ENCODE measurements around the gene QKI.
"Not testable (repeated sequence)": the region's sequence is repeated elsewhere in the genome, so short reads cannot be mapped to it uniquely, and the experiment has no call there.

The QKI gene

GRCh38 chr6:163437466-163437865, 22.9 kb downstream of the QKI start:
- Histone ChIP-seq H3K4me1 (ENCODE audit: control insufficient read depth in 1 of 2, insufficient read depth in 2 of 2, low read length in 2 of 2) (no peaks in the 10 kb centered on the region), H3K4me3 (ENCODE audit: low read depth in 1 of 2, low read length in 2 of 2) (no peak overlapping the region), H3K9ac (ENCODE audit: low read depth in 1 of 2, low read length in 2 of 2) (no peak overlapping the region), H3K9me3 (ENCODE audit: control insufficient read depth in 1 of 2, low read length in 2 of 2) (no peaks in the 10 kb centered on the region), H3K36me3 (ENCODE audit: control insufficient read depth in 1 of 2, insufficient read depth in 2 of 2, low read length in 2 of 2) (no peaks in the 10 kb centered on the region), H3K27ac (ENCODE audit: low read depth, low read length) (no peak overlapping the region), H3K27me3 (ENCODE audit: control insufficient read depth in 1 of 2, insufficient read depth in 2 of 2, low read length in 2 of 2) (peaks cover 0 to 4% of the 10 kb centered on the region in 2 donors)

- Histone ChIP-seq H3K27ac (ENCODE audit: low read depth, low read length) (no peak overlapping the region), H3K36me3 (ENCODE audit: control insufficient read depth in 1 of 2, insufficient read depth in 2 of 2, low read length in 2 of 2) (no peaks in the 10 kb centered on the region), H3K27me3 (ENCODE audit: control insufficient read depth in 1 of 2, insufficient read depth in 2 of 2, low read length in 2 of 2) (peaks cover 0 to 4% of the 10 kb centered on the region in 2 donors), H3K4me1 (ENCODE audit: control insufficient read depth in 1 of 2, insufficient read depth in 2 of 2, low read length in 2 of 2) (no peaks in the 10 kb centered on the region), H3K4me3 (ENCODE audit: low read depth in 1 of 2, low read length in 2 of 2) (no peak overlapping the region), H3K9ac (ENCODE audit: low read depth in 1 of 2, low read length in 2 of 2) (no peak overlapping the region), H3K9me3 (ENCODE audit: control insufficient read depth in 1 of 2, low read length in 2 of 2) (no peaks in the 10 kb centered on the region)
Observed at GRCh38 chr6:163438298-163438939, 23.9 kb downstream of the QKI start.

GRCh38 chr6:163438940-163439335, 24.4 kb downstream of the QKI start:
- Histone ChIP-seq H3K27me3 (ENCODE audit: control insufficient read depth in 1 of 2, insufficient read depth in 2 of 2, low read length in 2 of 2) (peaks cover 0 to 4% of the 10 kb centered on the region in 2 donors), H3K4me1 (ENCODE audit: control insufficient read depth in 1 of 2, insufficient read depth in 2 of 2, low read length in 2 of 2) (no peaks in the 10 kb centered on the region), H3K9ac (ENCODE audit: low read depth in 1 of 2, low read length in 2 of 2) (no peak overlapping the region), H3K9me3 (ENCODE audit: control insufficient read depth in 1 of 2, low read length in 2 of 2) (no peaks in the 10 kb centered on the region), H3K27ac (ENCODE audit: low read depth, low read length) (no peak overlapping the region), H3K36me3 (ENCODE audit: control insufficient read depth in 1 of 2, insufficient read depth in 2 of 2, low read length in 2 of 2) (no peaks in the 10 kb centered on the region), H3K4me3 (ENCODE audit: low read depth in 1 of 2, low read length in 2 of 2) (no peak overlapping the region)

DNA sequence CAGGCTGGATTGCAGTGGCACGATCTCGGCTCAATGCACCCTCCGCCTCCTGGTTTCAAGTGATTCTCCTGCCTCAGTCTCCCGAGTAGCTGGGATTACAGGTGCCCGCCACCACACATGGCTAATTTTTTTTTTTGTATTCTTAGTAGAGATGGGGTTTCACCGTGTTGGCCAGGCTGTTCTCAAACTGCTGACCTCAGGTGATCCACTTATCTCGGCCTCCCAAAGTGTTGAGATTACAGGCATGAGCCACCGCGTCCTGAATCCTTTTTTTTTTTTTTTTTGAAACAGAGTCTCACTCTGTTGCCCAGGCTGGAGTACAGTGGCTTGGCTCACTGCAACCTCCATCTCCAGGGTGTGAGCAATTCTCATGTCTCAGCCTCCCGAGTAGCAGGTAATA, 24.9 kb downstream of the QKI start:
- H3K4me1 ChIP-seq (ENCODE audit: control insufficient read depth in 1 of 2, insufficient read depth in 2 of 2, low read length in 2 of 2); H3K27me3 ChIP-seq (ENCODE audit: control insufficient read depth in 1 of 2, insufficient read depth in 2 of 2, low read length in 2 of 2); H3K9me3 ChIP-seq (ENCODE audit: control insufficient read depth in 1 of 2, low read length in 2 of 2); H3K9ac ChIP-seq (ENCODE audit: low read depth in 1 of 2, low read length in 2 of 2); H3K4me3 ChIP-seq (ENCODE audit: low read depth in 1 of 2, low read length in 2 of 2); H3K27ac ChIP-seq (ENCODE audit: low read depth, low read length); H3K36me3 ChIP-seq (ENCODE audit: control insufficient read depth in 1 of 2, insufficient read depth in 2 of 2, low read length in 2 of 2): not testable (repeated sequence)

- no peak overlapping the region for H3K9ac ChIP-seq (ENCODE audit: low read depth in 1 of 2, low read length in 2 of 2)
- no peaks in the 10 kb centered on the region for H3K4me1 ChIP-seq (ENCODE audit: control insufficient read depth in 1 of 2, insufficient read depth in 2 of 2, low read length in 2 of 2)
- H3K36me3 ChIP-seq (ENCODE audit: control insufficient read depth in 1 of 2, insufficient read depth in 2 of 2, low read length in 2 of 2) = no peaks in the 10 kb centered on the region
- no peaks in the 10 kb centered on the region for H3K9me3 ChIP-seq (ENCODE audit: control insufficient read depth in 1 of 2, low read length in 2 of 2)
- no peak overlapping the region for H3K4me3 ChIP-seq (ENCODE audit: low read depth in 1 of 2, low read length in 2 of 2)
- H3K27ac ChIP-seq (ENCODE audit: low read depth, low read length) = no peak overlapping the region
- H3K27me3 ChIP-seq (ENCODE audit: control insufficient read depth in 1 of 2, insufficient read depth in 2 of 2, low read length in 2 of 2) = peaks cover 0 to 4% of the 10 kb centered on the region in 2 donors
Observed at GRCh38 chr6:163439997-163440396, 25.5 kb downstream of the QKI start.

DNA sequence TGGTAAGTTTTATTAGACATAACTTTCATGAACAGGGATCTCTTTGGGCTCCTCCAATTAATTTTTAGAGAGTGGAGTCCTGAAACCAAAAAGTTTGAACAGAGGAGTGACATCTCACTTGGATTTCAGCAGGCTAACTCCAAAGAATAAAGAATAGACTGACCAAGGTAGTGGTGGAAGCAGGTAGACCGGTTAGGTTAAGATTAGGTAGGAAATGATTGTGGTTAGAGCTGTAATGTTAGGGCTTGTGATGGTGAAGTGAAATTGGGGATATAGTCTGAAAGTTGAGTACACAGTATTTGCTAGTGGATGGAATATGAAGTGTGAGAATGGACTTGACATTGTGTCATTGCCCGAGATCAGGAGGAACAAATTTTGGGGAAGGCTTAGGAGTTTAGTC, 27.8 kb downstream of the QKI start:
- Histone ChIP-seq H3K27me3 (ENCODE audit: control insufficient read depth in 1 of 2, insufficient read depth in 2 of 2, low read length in 2 of 2) (peaks cover 0 to 4% of the 10 kb centered on the region in 2 donors), H3K4me3 (ENCODE audit: low read depth in 1 of 2, low read length in 2 of 2) (no peak overlapping the region), H3K27ac (ENCODE audit: low read depth, low read length) (no peak overlapping the region), H3K9ac (ENCODE audit: low read depth in 1 of 2, low read length in 2 of 2) (no peak overlapping the region), H3K4me1 (ENCODE audit: control insufficient read depth in 1 of 2, insufficient read depth in 2 of 2, low read length in 2 of 2) (no peaks in the 10 kb centered on the region), H3K36me3 (ENCODE audit: control insufficient read depth in 1 of 2, insufficient read depth in 2 of 2, low read length in 2 of 2) (no peaks in the 10 kb centered on the region), H3K9me3 (ENCODE audit: control insufficient read depth in 1 of 2, low read length in 2 of 2) (no peaks in the 10 kb centered on the region)

DNA sequence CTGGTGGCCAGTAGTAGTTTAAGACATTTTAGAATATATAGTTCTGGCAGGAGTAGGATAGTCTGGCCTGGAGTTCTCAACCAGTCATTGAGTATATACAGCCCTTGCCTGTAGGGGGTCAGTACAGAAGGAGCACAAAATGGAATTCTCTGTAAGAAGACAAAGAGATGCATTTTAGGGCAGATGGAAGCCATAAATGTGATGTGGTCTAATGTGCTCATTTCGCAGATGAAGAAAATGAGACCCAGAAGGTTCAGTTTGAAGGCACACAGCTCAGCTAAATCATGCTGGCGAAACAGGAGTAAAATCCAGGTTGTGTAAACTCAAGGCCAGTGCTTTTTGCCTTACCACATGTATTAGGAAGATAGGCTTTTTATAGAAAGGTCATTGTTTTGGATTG, 29.6 kb downstream of the QKI start:
- H3K9me3 ChIP-seq (ENCODE audit: control insufficient read depth in 1 of 2, low read length in 2 of 2) = no peaks in the 10 kb centered on the region
- H3K9ac ChIP-seq (ENCODE audit: low read depth in 1 of 2, low read length in 2 of 2) = no peak overlapping the region
- no peaks in the 10 kb centered on the region for H3K4me1 ChIP-seq (ENCODE audit: control insufficient read depth in 1 of 2, insufficient read depth in 2 of 2, low read length in 2 of 2)
- peaks cover 0 to 4% of the 10 kb centered on the region in 2 donors for H3K27me3 ChIP-seq (ENCODE audit: control insufficient read depth in 1 of 2, insufficient read depth in 2 of 2, low read length in 2 of 2)
- H3K4me3 ChIP-seq (ENCODE audit: low read depth in 1 of 2, low read length in 2 of 2) = no peak overlapping the region
- H3K27ac ChIP-seq (ENCODE audit: low read depth, low read length) = no peak overlapping the region
- no peaks in the 10 kb centered on the region for H3K36me3 ChIP-seq (ENCODE audit: control insufficient read depth in 1 of 2, insufficient read depth in 2 of 2, low read length in 2 of 2)

DNA sequence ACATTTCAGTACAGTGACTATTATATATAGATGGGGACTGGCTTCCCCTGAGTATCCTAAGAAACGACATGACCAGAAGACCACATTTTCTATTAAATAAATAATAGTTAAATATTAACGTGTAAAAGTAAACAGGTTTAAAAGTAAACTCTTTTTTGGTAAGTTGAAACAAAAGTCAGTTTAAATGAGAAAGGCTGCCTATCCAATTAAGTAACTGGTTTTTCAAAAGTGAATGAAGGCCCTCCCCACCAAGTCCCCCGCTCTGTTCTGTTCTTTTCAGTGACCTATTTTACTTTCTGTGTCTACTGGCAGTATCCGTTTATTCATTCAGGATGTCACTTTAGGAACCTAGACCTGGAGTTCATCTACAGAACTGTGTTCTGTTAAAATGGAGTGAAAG, 32.0 kb downstream of the QKI start:
- Histone ChIP-seq H3K27me3 (ENCODE audit: control insufficient read depth in 1 of 2, insufficient read depth in 2 of 2, low read length in 2 of 2) (no peaks in the 10 kb centered on the region), H3K9me3 (ENCODE audit: control insufficient read depth in 1 of 2, low read length in 2 of 2) (no peaks in the 10 kb centered on the region), H3K36me3 (ENCODE audit: control insufficient read depth in 1 of 2, insufficient read depth in 2 of 2, low read length in 2 of 2) (no peaks in the 10 kb centered on the region), H3K27ac (ENCODE audit: low read depth, low read length) (no peak overlapping the region), H3K4me3 (ENCODE audit: low read depth in 1 of 2, low read length in 2 of 2) (no peak overlapping the region), H3K4me1 (ENCODE audit: control insufficient read depth in 1 of 2, insufficient read depth in 2 of 2, low read length in 2 of 2) (no peaks in the 10 kb centered on the region), H3K9ac (ENCODE audit: low read depth in 1 of 2, low read length in 2 of 2) (no peak overlapping the region)

DNA sequence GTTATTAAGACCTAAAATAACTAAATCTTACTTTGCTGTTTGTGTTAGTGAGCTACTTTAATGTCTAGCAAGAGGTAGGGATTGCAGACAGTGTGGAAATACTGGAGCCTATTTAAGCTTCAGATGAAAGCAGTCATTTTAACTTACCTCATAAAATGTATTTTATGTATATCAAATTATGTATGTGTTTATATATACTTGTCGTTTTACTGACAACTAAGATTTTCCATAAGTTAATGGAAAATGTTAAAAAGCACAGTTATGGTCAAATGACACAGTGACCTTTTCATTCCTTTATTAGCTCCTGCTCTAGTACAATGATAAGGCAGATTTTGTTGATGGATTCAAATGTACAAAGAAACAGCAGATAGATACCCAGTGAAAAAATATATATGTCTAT, 34.6 kb downstream of the QKI start:
- Histone ChIP-seq H3K4me3 (ENCODE audit: low read depth in 1 of 2, low read length in 2 of 2) (no peak overlapping the region), H3K27me3 (ENCODE audit: control insufficient read depth in 1 of 2, insufficient read depth in 2 of 2, low read length in 2 of 2) (no peaks in the 10 kb centered on the region), H3K9ac (ENCODE audit: low read depth in 1 of 2, low read length in 2 of 2) (no peak overlapping the region), H3K27ac (ENCODE audit: low read depth, low read length) (no peak overlapping the region), H3K36me3 (ENCODE audit: control insufficient read depth in 1 of 2, insufficient read depth in 2 of 2, low read length in 2 of 2) (no peaks in the 10 kb centered on the region), H3K4me1 (ENCODE audit: control insufficient read depth in 1 of 2, insufficient read depth in 2 of 2, low read length in 2 of 2) (no peaks in the 10 kb centered on the region), H3K9me3 (ENCODE audit: control insufficient read depth in 1 of 2, low read length in 2 of 2) (no peaks in the 10 kb centered on the region)

- Histone ChIP-seq H3K4me1 (ENCODE audit: control insufficient read depth in 1 of 2, insufficient read depth in 2 of 2, low read length in 2 of 2) (peaks cover 8% of the 10 kb centered on the region in 2 donors), H3K4me3 (ENCODE audit: low read depth in 1 of 2, low read length in 2 of 2) (no peak overlapping the region), H3K36me3 (ENCODE audit: control insufficient read depth in 1 of 2, insufficient read depth in 2 of 2, low read length in 2 of 2) (no peaks in the 10 kb centered on the region), H3K9ac (ENCODE audit: low read depth in 1 of 2, low read length in 2 of 2) (no peak overlapping the region), H3K27ac (ENCODE audit: low read depth, low read length) (no peak overlapping the region), H3K9me3 (ENCODE audit: control insufficient read depth in 1 of 2, low read length in 2 of 2) (no peaks in the 10 kb centered on the region), H3K27me3 (ENCODE audit: control insufficient read depth in 1 of 2, insufficient read depth in 2 of 2, low read length in 2 of 2) (no peaks in the 10 kb centered on the region)
Observed at GRCh38 chr6:163454425-163454824, 39.9 kb downstream of the QKI start.

DNA sequence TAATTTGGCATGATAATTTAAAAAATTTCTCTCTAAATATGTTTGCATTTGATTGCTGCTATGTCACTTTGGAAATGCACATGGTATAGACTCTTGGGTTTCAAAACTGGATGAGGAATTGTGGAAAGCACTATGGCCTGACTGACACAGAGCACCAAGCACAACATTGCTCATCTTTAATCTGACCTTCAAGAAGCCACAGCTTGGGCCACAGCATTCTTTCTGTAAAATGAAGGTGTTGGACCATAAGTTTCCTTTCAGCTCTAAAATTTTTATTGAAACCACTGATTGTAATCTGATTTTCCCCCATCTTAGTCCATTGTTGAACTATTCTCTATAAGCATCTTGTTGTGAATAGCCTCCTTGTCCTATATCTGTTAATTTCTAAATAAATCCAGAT, 41.0 kb downstream of the QKI start:
- H3K9me3 ChIP-seq (ENCODE audit: control insufficient read depth in 1 of 2, low read length in 2 of 2) = no peaks in the 10 kb centered on the region
- H3K36me3 ChIP-seq (ENCODE audit: control insufficient read depth in 1 of 2, insufficient read depth in 2 of 2, low read length in 2 of 2) = no peaks in the 10 kb centered on the region
- no peak overlapping the region for H3K27ac ChIP-seq (ENCODE audit: low read depth, low read length)
- H3K27me3 ChIP-seq (ENCODE audit: control insufficient read depth in 1 of 2, insufficient read depth in 2 of 2, low read length in 2 of 2) = no peaks in the 10 kb centered on the region
- H3K4me3 ChIP-seq (ENCODE audit: low read depth in 1 of 2, low read length in 2 of 2) = no peak overlapping the region
- peaks cover 8 to 11% of the 10 kb centered on the region in 2 donors for H3K4me1 ChIP-seq (ENCODE audit: control insufficient read depth in 1 of 2, insufficient read depth in 2 of 2, low read length in 2 of 2)
- no peak overlapping the region for H3K9ac ChIP-seq (ENCODE audit: low read depth in 1 of 2, low read length in 2 of 2)
